ENCODE data around the gene TFR2.

TFR2 gene

DNA sequence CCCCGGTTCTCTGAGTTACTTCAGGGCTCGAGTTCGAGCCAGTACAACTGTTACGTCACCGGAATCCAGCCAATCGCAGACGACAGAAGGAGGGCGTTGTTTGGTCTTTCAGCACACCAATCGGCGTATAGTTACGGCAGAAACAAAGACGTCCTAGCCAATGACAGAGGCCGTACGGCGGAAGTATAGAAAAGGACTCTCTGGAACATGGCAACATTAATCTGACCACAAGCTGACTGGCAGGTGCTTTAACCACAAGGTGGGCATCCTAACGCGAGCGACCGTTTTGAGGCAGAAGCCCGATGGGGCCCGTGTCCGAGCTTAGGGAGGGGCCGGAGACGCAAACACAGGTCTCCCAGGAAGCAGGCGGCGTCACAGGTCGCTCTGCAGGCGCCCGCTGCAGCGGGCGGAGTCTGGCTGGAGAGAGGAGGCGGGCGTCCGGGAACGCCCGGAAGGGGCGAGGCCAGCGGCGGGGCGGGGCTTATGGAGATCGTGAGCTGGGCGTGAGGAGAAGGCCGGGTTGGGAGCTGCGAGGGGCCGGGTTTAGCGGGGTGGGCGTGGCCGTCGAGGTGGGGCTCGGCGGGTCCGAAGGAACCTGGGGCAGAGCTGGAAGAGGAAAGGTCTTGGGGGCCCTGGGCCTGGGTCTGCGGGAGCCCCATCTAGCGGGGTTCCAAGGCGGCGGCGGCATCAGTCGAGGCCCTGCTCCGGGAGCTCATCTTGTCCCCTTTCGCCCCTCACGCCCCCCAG lies 29.2 kb downstream of the TFR2 start, which contains the start of gene MOSPD3:
Gene MOSPD3 (plus strand): TSS at position 558 of the 747 bp plus-strand sequence. CDS start 252 bp downstream, outside the sequence.
- FAIRE-seq: peak; percentile 100

DNA sequence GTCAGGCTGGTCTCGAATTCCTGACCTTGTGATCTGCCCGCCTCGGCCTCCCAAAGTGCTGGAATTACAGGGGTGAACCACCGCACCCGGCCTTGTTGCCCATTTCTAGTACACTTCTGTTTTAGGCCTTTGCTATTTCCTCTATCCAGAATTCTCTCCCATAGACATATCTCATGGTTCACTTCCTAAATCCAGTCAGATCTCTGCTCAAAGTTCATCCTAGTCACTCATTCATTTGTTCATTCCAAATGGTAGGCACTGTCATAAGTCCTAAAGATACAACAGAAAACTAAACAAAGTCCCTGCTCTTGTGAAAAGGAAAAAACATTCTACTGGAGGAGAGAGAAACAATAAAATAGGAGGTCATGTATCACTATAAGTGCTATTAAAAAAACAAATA lies 31.4 kb downstream of the TFR2 start:
- no peak for FAIRE-seq

DNA sequence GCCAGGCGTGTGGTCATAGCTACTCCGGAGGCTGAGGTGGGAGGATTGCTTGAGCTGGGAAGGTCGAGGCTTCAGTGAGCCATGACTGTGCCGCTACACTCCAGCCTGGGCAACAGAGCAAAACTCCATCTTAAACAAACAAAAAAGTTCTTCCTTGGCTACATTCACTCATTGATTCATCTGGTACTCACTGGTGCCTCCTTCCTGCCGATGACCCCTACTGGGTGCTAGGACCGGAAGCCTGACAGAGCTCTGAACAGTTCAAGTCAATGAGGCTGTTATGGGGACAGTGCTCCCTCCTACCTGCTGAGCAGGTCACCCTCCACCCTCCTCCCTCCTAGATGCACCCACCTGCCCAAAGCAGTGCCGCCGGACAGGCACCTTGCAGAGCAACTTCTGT lies 34.2 kb downstream of the TFR2 start:
- no peak for FAIRE-seq

DNA sequence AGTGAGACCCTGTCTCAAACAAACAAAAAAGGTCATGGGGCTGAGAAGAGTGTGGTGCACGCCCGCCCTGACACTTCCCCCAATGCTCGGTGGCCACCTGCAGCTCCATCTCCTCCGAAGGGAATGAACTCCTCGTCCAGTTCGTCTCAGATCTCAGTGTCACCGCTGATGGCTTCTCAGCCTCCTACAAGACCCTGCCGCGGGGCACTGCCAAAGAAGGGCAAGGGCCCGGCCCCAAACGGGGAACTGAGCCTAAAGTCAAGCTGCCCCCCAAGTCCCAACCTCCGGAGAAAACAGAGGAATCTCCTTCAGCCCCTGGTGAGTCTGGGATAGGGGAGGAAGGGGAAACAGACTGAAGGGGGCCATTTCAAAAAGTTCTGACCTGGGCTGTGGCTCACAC lies 35.0 kb downstream of the TFR2 start:
- no peak for FAIRE-seq

DNA sequence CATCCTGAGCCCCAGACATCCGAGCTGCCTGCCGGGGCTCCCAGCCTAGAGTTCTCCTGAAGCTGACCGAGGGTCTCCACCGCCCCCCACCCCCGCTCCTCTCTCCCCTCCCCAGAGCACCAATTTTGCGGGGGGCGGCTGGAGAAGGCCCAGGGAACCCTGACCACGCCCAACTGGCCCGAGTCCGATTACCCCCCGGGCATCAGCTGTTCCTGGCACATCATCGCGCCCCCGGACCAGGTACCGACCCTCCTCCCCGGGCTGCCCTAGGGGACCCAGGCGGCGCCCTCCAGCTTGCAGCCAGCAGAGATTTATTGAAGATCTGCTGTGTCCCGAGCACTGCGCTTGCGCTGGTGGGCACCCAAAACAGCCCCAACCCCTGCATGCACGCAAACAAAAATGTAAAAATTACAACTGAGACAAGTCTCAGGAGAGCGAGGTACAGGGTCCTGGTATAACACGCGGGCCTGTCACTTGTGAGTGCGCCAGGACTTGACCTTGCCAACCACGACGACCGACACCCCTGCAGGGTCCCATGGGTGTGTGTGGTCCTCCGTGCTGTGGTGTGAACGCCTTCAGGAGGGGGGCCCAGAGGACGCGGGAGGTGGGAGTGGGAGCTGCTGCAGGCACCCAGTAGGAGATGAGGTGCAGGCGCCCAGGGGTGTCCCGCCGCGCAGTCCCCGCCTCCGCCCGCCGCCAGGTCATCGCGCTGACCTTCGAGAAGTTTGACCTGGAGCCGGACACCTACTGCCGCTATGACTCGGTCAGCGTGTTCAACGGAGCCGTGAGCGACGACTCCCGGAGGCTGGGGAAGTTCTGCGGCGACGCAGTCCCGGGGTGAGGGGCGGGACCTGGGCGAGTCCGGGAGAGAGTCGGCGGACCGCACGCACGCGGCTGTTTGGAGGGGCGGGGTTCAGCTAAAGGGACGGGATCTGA lies 36.1 kb downstream of the TFR2 start:
- no peak for FAIRE-seq

DNA sequence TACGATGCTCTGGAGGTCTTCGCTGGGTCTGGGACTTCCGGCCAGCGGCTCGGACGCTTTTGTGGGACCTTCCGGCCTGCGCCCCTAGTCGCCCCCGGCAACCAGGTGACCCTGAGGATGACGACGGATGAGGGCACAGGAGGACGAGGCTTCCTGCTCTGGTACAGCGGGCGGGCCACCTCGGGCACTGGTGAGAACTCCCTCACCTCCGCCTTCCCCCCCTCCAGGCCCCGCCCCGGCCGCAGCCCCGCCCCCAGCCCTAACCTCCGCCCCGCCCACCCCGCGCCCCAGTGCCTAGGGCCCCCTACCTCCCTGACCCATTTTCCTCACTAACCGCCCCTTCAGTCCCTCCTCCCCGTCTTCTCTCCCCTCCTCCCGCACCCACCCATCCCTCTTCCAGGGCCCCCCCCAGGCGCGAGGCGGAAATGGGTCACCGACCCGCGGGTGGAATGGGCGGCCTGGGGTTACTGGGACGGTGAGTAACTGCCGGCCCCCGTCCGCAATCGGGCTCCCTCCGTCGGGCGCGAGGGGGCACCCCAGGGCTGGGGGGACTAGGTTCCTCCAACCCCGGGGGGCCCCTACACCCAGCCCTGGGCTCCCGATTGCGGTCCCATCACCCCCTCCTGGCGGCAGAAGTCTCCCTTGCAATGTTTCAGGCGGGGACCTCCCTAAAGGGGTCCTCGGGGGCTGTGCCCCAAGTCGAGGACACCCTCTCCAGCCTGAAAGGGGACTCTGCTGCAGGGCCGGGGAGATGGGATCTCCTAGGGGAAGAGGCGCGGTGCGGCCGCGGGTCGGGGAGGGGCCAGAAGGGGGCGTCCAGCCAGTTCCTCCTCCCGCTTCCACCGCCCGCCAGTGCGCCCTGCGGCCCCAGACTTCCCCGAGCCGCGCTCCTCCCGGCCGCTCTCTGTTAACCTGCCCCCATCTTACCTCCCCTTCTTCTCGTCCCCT lies 37.0 kb downstream of the TFR2 start:
- FAIRE-seq: no peak

DNA sequence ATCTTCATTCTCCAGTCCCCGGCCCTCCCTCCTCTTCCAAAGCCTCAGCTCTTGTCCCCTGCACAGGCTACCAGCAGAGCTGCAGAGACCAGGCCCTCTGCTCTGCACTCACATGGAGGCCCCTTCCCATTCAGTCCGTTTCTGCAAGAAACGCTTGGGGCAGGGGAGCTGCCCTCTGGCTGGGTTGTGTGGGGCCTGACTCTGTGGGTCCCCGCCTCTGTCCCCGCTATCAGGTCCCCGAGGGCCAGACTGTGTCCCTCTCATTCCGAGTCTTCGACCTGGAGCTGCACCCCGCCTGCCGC lies 37.7 kb downstream of the TFR2 start:
- FAIRE-seq: no peak

DNA sequence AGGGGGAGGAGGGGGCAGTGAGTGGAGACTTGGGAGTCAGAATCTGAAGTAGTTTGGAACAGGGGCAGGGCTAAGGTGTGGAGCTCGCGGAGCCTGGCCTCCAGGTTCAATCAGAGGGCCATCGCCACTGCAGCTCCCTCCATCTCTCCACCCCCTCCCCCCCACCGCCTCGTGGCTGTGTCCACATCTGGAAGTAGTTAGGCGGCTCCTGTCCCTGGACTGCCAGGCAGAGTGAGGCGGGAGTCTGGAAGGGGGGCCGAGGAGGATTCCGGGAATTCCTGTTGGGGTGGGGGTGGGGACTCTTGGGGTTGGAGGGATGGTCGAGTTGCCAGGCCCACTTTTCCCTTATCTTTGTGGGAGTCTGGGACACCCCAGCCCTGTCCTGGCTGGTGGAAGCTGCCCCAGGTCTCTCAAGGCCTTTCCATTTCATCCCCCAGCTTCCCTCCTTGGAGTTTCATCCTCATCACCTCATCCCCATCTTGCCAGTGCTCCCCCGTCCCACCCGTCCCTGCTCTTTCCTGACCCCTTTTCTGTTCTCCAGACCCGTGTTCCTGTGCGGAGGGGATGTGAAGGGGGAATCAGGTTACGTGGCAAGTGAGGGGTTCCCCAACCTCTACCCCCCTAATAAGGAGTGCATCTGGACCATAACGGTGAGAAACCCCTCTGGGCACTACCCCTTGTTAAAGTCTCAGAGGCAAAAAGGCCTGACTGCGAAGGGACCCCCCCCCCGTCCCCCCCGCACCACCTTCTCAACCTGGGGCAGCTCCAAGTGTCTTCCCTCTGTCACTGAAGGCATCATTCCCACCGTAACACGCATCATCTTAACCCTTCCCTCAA lies 38.2 kb downstream of the TFR2 start:
- no peak for FAIRE-seq

DNA sequence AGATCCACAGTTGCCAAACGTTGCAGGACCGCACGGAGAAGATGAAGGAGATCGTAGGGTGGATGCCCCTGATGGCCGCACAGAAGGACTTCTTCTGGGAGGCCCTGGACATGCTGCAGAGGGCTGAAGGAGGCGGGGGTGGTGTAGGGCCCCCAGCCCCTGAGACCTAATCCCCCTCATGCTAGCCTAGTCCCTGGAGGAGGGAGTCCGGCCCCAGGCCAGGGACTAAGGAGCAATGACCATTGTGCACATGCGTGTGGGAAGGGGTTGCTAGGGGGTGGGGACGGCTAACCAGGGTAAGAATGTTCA lies 40.7 kb downstream of the TFR2 start:
- no peak for FAIRE-seq

DNA sequence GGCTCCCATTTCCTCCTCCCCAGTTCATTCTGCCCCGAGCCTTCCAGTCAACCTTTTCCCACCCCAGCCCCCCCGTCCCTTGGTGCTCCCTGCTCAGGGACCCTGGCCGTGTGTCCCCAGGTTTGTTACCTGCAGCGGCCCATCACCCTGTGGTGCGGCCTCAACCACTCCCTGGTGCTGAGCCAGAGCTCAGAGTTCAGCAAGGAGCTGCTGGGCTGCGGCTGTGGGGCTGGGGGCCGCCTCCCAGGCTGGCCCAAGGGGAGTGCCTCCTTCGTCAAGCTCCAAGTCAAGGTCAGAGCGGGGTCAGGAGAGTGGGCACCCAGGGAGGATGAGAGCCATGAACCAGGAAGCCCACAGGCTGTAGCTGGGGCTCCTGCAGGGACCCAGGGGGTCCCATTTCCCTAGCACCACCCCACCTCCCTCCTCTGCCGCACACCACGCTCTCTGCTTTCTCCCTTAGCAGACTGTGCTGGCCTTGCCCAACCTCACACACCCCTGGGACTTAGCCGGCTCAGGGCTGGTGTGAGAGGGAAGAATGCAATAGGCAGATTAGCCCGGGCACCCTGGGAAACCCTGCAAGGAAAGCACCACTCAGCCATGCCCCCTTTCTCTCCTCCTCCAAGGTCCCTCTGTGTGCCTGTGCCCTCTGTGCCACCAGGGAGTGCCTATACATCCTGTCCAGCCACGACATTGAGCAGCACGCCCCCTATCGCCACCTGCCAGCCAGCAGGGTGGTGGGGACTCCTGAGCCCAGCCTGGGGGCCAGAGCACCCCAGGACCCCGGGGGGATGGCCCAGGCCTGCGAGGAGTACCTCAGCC lies 41.2 kb downstream of the TFR2 start:
- no peak for FAIRE-seq

DNA sequence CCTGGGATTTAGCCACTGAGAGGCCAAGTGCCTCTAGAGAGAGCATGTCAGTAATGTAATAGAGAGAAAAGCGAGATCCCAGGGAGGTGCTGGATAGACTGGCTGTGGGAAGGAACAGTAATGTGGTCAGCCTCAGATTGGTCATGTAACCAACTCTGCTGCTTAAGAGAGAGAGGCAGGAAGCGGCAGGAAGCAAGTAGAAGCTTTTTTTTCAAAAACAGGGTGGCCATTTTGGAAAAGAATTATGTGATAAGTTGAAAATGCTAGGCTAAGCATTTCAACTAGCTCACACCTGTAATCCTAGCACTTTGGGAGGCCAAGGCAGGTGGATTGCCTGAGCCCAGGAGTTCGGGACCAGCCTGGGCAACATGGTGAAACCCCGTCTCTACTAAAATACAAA lies 42.9 kb downstream of the TFR2 start:
- FAIRE-seq: no peak

DNA sequence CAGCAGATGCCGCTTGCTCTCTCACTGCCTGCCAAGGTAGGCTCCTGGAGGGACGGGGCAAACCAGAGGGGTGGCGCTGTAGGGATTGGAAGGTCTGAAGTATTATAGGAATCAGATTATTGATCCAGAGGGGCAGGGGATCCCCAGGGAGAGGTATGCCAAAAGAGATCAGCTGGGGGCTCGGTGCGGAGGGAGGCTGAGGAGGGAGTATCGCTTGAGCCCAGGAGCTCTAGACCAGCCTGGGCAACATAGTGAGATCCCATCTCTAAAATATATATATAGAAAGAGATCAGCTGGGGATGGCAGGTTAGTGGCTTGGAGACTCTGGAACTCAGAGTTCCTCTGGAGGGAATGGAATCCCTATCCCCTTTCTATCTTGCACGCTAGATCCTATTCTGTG lies 46.2 kb downstream of the TFR2 start:
- FAIRE-seq: no peak

DNA sequence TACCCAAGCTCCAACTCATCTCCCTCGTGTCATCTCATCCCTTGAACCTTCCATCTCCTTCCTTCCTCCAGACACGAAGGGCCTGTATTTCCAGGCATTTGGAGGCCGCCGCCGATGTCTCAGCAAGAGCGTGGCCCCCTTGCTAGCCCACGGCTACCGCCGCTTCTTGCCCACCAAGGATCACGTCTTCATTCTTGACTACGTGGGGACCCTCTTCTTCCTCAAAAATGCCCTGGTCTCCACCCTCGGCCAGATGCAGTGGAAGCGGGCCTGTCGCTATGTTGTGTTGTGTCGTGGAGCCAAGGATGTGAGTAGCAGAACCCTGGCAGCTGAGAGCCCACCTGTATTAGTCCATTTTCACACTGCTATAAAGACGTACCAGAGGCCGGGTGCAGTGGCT lies 49.8 kb downstream of the TFR2 start:
- FAIRE-seq: no peak

DNA sequence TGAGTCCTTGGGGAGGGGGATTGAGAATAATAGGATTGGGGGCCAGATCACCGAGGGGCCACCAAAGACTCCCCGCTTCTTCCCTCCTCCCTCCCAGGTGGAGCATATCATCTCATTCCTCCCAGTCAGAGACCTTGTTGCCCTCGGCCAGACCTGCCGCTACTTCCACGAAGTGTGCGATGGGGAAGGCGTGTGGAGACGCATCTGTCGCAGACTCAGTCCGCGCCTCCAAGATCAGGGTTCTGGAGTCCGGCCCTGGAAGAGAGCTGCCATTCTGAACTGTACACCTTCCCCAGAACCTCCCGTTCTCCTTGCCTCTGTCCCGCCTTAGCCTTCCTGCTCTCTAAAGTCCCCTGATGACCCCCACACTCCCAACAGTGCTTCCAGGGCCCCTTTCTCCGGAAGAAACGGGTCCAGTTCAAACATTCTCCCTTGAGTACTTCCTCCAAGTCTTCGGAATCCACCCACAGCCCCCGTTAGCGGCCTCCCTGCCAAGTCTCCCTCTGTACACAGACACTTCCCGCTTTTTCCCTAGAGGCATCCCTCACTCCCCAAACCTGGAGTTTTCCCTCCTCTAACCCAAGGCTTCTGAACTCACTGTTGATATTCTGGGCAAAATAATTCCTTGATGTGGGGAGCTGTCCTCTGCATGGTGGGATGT lies 51.1 kb downstream of the TFR2 start:
- no peak for FAIRE-seq

DNA sequence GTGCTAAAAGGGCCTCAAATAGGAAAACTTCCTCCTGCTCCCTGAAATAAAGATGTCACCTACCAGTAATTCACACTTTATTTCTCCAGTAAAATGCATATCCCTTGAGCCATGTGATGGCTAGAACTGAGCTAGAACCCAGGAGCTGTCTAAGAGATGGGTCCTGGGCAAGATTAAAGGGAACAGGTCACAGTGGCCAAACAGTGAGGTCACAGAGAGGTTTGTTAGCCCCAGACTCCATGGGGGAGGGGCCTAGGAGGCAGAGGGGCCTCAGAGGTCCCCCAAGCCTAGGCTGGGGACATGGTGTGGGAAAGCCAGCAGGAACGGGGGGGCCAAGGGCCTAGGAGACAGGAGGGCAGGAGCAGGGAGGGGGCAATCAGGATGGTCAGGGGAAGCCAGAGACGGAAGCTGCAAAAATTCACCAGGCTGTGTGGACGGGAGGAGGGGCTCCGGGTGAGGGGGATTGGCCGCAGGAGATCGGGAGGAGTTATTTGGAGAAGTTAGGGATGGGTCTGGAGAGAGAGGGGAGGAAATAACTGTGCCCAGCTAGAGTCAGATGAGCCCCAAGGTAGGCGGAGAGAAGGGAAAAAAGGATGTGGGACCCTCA lies 51.9 kb downstream of the TFR2 start:
- no peak for FAIRE-seq

DNA sequence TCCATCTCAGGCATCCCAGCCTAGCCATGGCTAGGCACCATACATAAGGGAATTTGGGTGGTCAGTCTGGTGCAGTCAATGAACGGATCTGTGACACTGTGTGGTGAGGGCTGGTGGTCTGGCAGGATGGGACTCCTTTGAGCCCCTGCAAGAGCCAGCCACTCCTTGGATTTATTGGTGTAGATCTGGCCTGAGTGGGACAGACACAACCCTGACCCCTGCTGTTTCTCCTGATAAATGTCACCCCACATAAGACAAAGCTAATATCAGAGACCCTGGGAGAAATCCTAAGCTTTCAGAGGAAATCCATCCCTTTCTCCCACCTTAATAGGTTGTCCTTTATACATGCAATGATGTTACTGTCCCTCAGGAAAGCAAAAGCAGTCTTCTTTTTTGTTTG lies 52.9 kb downstream of the TFR2 start:
- no peak for FAIRE-seq

DNA sequence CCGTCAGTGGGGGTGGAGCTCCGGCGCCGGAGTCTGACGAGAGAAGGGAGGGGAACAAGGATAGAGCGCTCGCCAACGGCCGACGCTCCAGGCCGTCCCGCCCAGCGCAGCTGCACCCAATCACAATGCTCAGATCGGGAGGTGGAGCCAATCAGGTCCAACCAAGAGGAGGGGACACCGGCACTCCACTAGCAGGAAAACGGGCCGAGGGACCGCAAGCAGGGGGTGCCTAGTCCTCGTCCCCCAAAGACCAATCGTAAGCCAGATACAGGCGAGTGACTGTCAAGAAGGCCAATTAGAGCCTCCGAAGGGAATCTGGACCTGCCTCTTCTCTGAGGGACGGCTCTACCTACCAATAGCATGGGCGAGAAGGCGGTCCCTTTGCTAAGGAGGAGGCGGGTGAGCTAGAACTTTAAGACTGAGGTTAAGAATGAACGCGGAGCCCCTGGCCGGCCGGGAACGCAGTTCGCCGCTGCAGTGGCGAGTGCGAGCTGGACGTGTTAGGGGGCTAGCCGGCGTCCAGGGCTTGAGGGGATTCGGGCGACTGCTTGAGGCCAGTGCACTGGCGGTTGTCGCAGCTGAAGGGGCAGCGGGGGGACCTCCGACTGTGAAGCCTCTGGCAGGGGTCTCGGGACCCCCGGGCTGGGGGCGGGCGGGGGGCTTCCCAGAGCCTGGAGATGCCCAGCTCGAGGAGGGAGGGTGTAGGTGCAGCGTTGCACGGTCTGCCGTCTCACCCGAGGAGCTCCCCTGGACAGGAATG lies 54.9 kb downstream of the TFR2 start, which contains the start of gene FBXO24:
Gene FBXO24 (plus strand): TSS at position 63 of the 760 bp plus-strand sequence. CDS start 298 bp downstream, at position 361.
- peak; percentile 100 for FAIRE-seq

DNA sequence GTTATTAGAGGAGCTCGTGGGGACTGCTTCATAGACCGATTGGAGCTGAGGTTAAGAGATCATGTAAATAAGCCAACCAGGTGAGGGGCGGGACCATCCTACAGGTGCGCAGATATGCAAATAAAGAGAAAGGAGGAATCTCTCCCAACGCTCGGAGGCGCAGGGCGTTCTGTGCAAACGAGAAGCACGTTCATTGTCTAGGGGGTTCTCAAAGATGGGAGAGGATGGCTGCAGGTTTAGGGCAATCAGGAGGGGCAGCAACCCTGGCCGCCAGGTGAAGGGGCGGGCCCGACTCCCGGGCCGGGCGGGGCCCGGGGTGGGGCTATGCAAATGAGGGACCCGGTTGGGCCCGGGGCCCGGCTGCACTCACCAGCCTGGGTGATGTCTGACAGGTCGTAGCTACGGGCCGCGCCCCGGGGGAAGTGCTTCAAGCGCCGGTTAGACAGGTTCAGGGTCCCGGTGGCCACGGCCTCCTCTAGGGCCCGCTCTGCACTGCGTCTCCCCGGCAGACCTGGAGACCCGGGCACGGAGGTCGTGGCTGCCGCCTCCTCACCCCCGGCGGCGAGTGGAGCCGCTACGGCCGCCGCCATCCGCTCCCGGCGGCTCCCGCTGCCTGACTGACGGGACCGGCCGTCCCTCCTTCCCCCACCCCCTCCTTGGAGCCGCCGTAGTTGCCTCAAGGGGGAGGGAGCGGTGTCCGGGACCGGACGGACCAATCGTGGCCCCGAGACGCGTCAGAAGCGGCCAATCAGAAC lies 55.7 kb downstream of the TFR2 start, which contains the start of gene LRCH4:
Gene LRCH4 (minus strand): TSS at position 619 of the 755 bp plus-strand sequence. CDS start 29 bp downstream, at position 590.
- FAIRE-seq: no peak

Data from A204.1 (cell line).